Activated CD8-positive, alpha-beta memory T cell treated with anti-CD3 and anti-CD28 coated beads, Interleukin-2, amount 50 U/mL, for 1 hour (primary cell): ENCODE results near the gene MS4A15.

Source experiments
- DNase-seq: peaks from one replicate; pipeline ENCODE4 v3.0.0-alpha.2; 2020; ENCODE audit errors: extremely low read depth

Gene MS4A15

GRCh38 chr11:60777572-60777971 lies 20.9 kb downstream of the MS4A15 start:
- no peak for DNase-seq

DNA sequence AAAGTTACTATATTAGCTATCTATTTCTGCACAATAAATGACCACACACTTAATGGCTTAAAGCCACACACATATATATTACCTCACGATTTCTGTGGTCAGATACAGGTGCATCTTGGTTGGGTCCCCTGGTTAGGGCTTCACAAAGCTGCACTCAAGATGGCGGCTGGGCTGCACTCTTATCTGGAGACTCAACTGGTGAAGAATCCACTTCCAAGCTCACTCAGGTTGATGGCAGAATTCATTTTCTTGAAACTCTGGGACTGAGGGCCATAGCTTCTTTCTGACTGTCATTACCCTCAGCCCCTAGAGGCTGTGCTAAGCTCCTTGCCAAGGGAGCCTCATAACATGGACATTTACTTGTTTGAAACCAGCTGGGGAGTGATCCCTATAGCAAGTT lies 23.4 kb downstream of the MS4A15 start:
- no peak for DNase-seq

DNA sequence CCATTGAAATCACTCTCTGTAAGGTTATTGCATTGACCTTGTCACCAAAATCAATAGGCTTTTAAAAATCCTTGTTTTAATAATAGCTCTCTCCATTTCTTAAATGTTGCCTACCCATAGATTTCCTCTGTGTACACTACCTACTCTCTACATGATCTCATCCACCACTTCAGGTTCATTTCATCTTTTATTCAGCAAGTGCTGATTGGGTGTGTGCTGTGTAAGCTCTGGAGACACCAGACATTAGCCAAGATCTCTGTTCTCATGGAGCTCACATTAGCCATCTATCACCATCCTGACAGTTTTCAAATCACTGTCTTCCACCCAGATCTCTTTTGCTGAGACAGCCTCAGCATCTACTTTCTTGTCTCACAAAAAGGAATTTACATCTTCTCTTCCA lies 24.1 kb downstream of the MS4A15 start:
- no peak for DNase-seq

- DNase-seq: no peak
Measured at GRCh38 chr11:60781286-60781980, 24.8 kb downstream of the MS4A15 start.

- DNase-seq: no peak
Measured at GRCh38 chr11:60781981-60782316, 25.3 kb downstream of the MS4A15 start.

- no peak for DNase-seq
Measured at GRCh38 chr11:60782393-60783140, 25.9 kb downstream of the MS4A15 start.

GRCh38 chr11:60783141-60783484 lies 26.4 kb downstream of the MS4A15 start:
- DNase-seq: no peak

DNA sequence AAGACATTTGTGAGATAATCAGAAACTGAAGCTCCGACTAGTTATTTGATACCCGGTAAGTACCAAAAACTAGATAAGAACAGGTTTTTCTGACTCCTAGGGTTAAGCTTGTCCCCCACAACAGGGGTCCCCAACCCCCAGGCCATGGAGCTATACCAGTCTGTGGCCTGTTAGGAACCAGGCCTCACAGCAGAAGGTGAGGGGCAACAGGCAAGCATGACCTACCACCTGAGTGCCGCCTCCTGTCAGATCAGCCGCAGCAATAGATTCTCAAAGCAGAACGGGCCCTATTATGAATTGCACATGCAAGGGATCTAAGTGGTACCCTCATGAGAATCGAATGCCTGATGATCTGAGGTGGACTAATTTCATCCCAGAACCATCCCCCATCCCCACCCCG lies 27.2 kb downstream of the MS4A15 start:
- no peak for DNase-seq

GRCh38 chr11:60785136-60785535 lies 28.5 kb downstream of the MS4A15 start, which contains the start of gene MS4A10:
Gene MS4A10, plus strand, starts transcription at chr11:60785333. Its CDS starts 5,003 bp downstream, at chr11:60790336.
- no peak for DNase-seq

DNA sequence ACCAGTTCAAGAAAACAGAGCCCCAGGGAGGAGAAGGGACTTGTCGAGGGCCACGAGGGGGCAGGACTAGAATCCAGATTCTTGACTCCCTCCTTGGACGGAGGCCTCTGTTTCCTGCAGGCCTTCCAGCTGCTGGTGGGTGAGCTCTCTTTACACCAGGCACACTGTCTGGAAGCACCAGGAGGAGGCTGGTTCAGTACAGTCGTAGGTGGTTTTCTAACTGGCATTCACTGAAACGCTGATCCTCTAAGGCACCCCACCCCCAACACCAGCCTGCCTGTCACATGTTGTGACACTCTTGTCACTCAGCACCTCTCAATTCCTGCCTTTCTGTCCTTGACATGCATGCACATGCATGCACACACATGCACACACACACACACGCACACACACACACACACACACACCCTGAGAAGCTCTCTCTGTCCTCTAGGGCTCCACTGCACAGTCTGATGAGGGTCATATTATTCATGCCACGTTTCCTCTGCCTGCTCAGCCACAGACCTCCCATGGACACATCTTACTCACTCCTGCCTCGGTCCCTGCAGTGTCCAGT lies 29.2 kb downstream of the MS4A15 start:
- DNase-seq: no peak

GRCh38 chr11:60786811-60787567 lies 30.3 kb downstream of the MS4A15 start:
- DNase-seq: no peak

GRCh38 chr11:60788401-60789125 lies 31.9 kb downstream of the MS4A15 start:
- DNase-seq: no peak

- no peak for DNase-seq
Measured at GRCh38 chr11:60790726-60791125, 34.1 kb downstream of the MS4A15 start.

DNA sequence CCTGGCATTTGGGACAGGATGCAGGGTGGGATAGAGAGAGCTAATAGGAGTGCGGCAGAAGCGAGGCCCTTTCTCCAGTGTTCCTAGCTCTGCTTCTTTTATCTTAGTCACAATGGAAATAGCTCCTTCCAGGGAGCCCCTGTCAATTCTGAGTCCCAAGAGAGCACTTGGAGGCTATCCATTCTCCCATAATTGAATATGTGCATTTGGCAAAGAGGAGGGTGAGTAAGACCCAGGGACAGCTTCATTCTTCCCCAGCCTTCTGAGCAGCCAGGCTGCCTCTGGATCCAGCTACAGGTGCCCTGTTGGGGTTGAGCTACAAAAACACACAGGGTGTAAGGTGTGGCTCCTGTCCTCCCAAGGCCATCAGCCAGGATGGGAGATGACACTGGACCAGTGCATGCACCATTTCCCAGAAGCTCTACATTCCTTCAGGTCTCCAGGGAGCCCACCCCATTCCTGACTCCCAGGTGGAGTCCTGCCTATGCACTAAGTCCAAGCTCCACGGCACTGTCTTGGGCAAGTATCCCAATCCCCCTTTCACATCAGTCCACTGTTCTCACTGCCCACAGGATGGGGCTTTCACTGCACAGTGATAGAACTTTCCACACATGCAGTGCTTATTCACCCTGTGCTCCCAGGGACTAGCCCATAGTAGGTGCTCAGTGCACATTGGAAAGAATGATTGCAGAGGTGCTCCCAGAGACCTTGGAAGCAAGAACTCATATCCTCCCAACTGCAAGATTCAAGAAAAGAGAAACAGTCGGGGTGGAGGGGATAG lies 34.7 kb downstream of the MS4A15 start:
- no peak for DNase-seq

DNA sequence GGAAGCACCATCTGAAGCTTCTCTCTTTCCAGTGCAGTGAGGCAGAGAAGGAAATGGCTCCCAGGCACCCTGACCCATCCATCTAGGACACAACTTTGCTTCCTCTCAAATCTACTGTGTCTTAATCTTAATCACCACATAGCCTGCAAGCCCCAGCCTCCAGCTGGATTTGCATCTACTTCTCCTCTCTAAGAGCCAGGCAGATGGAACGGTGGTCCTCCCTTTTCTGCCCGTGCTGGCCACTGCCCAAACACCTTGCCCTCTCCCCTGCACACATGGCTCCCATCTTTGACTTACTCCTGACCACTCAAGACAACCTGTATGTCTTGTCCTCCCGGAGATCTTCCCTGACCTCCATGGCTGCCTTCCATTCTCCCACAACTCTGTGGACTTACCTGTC lies 35.9 kb downstream of the MS4A15 start:
- no peak for DNase-seq

DNA sequence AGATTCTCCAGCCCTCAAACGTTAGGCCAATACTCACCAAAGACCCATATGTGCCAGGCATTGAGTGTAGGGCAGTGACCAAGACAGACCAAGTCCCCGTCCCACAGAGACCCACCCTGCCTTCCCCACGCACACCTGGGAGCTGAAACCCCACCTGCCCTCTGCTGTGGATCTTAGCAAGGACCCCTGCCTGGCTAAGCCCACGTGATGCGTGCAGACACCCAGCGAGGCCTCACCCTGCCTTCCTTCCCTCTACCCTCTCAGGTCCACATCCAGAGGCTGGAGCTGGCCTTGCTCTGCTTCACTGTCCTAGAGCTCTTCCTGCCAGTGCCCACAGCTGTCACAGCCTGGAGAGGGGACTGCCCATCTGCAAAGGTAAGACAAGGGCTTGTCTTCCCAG lies 38.6 kb downstream of the MS4A15 start:
- DNase-seq: no peak

DNA sequence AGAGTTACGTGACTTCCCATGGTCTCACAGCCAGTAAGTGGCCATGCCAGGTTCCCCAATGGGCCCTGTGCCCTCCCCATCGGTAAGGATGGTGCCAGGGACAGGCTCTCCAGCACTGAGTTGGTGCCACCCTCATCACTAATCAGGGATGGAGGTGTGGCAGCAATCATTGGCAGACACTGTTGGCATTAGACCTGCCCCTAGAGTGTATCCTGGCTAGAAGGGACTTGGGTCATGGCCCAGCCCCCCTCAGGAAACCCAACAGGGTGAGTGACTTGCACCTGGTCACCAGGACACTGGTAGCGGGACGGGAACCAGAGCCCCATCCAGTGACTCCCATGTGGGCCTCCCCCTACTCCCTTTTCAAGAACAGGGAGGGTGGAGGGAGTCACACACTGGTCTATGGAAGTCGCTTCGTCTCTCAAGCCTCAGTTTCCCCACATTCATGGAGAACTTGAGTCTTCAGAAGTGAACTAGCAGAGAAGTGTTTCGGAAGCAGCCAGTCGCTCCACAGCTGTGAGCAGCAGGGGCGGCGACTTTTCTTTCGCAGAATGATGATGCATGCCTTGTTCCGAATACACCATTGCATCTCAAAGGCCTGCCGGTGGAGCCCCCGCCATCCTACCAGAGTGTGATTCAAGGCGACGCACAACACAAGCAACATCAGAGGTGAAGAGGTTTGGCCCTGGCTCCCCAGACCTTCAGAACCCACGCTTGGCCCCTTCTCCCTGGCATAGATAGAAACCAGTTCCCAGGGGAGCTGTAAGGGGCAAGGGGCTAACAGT lies 41.4 kb downstream of the MS4A15 start:
- DNase-seq: no peak

- no peak for DNase-seq
Measured at GRCh38 chr11:60798631-60799030, 42.0 kb downstream of the MS4A15 start.

- DNase-seq: no peak
Measured at GRCh38 chr11:60801194-60801593, 44.5 kb downstream of the MS4A15 start.

DNA sequence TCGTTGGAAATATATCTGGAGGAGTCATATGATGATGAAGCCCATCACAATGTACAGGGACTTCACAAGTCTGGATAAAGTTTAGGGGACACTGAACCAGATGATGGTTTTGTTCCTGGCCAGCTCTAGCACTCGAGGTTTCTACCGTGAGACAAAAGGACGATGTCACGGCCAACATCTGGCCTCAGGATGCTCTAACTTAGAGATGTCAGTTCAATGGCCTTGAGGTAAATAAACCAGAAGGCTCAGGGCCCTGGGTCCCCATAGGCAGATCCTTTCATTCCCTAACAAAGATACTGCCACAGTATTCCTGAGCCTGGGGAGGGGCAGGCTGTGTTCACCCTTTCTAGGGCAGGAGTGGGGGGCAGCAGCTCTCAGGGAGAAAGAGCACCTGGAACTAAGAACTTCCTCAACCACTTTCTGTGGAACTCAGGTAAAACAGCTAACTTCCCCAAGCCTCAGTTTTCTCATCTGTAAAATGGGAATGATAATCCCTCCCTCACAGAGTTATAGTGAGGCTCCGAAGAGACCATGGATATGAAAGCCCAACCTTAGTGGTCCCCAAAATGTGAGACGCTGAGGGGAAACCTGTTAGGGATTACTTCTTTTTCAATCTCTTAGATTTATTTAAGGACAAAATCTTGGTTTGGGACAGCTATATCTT lies 46.7 kb downstream of the MS4A15 start:
- no peak for DNase-seq
